Neural progenitor cell (in vitro differentiated cells): ENCODE data around the gene CYTL1. TPM values are rescaled to one million over a fixed set of nuclear protein-coding genes. Genes with fewer than 3 reads are reported as not detected.

Experiments used
- DNase-seq: peaks from one replicate; pipeline ENCODE4 v3.0.0-alpha.2; 2016; ENCODE audit warnings: low spot score
- H2AFZ ChIP-seq: fragments of 200-600 bp; sonication (generic); replicated peaks from 2 replicates; pipeline ENCODE4 v1.6.1; 2016; ENCODE audit warnings: antibody characterized with exemption
- H3F3A ChIP-seq: fragments of 200-600 bp; sonication (generic); 2 replicates; pipeline ENCODE4 v1.6.1; 2016; ENCODE audit warnings: antibody characterized with exemption, low read depth
- H3K27ac ChIP-seq: fragments of 200-600 bp; sonication (generic); 2 replicates; pipeline ENCODE4 v1.5.1; 2016; ENCODE audit warnings: mild to moderate bottlenecking
- H3K27me3 ChIP-seq: fragments of 200-600 bp; sonication (generic); 2 replicates; pipeline ENCODE4 v1.6.1; 2016; ENCODE audit warnings: mild to moderate bottlenecking, moderate library complexity
- H3K36me3 ChIP-seq: fragments of 200-600 bp; sonication (generic); 2 replicates; pipeline ENCODE4 v1.5.1; 2016
- H3K4me1 ChIP-seq: fragments of 200-600 bp; sonication (generic); 2 replicates; pipeline ENCODE4 v1.6.1; 2016; ENCODE audit warnings: mixed run types
- H3K4me2 ChIP-seq: fragments of 200-600 bp; sonication (generic); 2 replicates; pipeline ENCODE4 v1.6.1; 2016
- H3K4me3 ChIP-seq: fragments of 200-600 bp; sonication (generic); 2 replicates; pipeline ENCODE4 v1.5.1; 2016
- H3K79me2 ChIP-seq: fragments of 200-600 bp; sonication (generic); 2 replicates; pipeline ENCODE4 v1.6.1; 2016; ENCODE audit warnings: low read depth
- H3K9ac ChIP-seq: fragments of 200-600 bp; sonication (generic); 2 replicates; pipeline ENCODE4 v1.6.1; 2016
- H3K9me3 ChIP-seq: fragments of 200-600 bp; sonication (generic); 2 replicates; pipeline ENCODE4 v1.5.1; 2016; ENCODE audit warnings: low read depth
- H4K20me1 ChIP-seq: fragments of 200-600 bp; sonication (generic); 2 replicates; pipeline ENCODE4 v1.6.1; 2016; ENCODE audit warnings: low read depth
- H3K27ac Mint-ChIP-seq: 3 replicates; pipeline ENCODE4 v1.8.0; 2021; ENCODE audit warnings: mixed read lengths
- H3K27me3 Mint-ChIP-seq: 2 replicates; pipeline ENCODE4 v1.8.0; 2022; ENCODE audit warnings: low read depth, mild to moderate bottlenecking, inconsistent platforms, moderate library complexity, mixed read lengths; ENCODE audit not compliant: insufficient read depth
- H3K36me3 Mint-ChIP-seq: 3 replicates; pipeline ENCODE4 v1.8.0; 2021; ENCODE audit warnings: mixed read lengths
- H3K4me1 Mint-ChIP-seq: 3 replicates; pipeline ENCODE4 v1.8.0; 2021; ENCODE audit warnings: mixed read lengths
- H3K4me3 Mint-ChIP-seq: 3 replicates; pipeline ENCODE4 v1.8.0; 2021; ENCODE audit warnings: mild to moderate bottlenecking, moderate library complexity, mixed read lengths
- H3K9me3 Mint-ChIP-seq: 3 replicates; pipeline ENCODE4 v1.8.0; 2020; ENCODE audit warnings: mixed read lengths
- CTCF ChIP-seq: fragments of 200-600 bp; sonication (generic); IDR thresholded peaks from 2 replicates; pipeline ENCODE4 v1.5.1; 2017; ENCODE audit warnings: antibody characterized with exemption, mild to moderate bottlenecking
- EZH2 ChIP-seq: fragments of 200-600 bp; sonication (generic); IDR thresholded peaks from 2 replicates; pipeline ENCODE4 v1.6.1; 2017; ENCODE audit warnings: antibody characterized with exemption, mild to moderate bottlenecking, moderate library complexity
- EZH2phosphoT487 ChIP-seq: fragments of 200-600 bp; sonication (generic); IDR thresholded peaks from 2 replicates; pipeline ENCODE4 v1.6.1; 2017; ENCODE audit warnings: antibody characterized with exemption
- total RNA-seq: library from RNA; depleted of rRNA; stranded (reverse); fragments of >200 nt; gene quantifications from 2 replicates; pipeline ENCODE4 v1.2.3, GENCODE V29; 2015; ENCODE audit warnings: low replicate concordance

Gene CYTL1
- total RNA-seq, 1 donor from 2014 or later = 3.1 TPM

DNA sequence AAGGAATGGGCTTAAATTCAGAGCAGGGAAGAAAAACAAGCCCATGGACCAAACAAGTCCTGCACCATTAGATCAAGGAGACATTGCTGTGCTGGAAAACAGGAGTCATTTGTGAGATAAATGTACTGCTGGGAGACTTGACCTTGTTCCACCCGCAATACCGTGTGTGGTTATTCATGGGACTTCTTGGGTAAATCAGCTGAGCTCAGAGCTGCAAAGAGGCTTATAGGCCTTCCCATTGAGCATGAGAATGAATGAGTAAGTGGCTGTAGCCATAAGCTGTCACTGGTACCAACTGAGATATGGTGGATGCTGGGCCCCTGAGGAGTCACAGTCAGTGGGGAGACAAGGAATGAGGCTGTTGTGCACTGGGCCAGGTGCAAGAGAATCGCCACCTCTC lies 2.3 kb upstream of the CYTL1 start:
- Mint-ChIP-seq H3K27ac (no peak overlapping the region), H3K4me3 (no peak overlapping the region), H3K9me3 (peaks cover 7% of the 10 kb centered on the region), H3K4me1 (peaks cover 11% of the 10 kb centered on the region), H3K27me3 (peaks cover 5% of the 10 kb centered on the region), H3K36me3 (no peaks in the 10 kb centered on the region)
- Histone ChIP-seq H3K9ac (no peak overlapping the region), H3K4me3 (no peak overlapping the region), H3K9me3 (no peaks in the 10 kb centered on the region), H2AFZ (no peak overlapping the region), H3K27ac (no peak overlapping the region), H3K4me1 (peaks cover 12% of the 10 kb centered on the region), H3K27me3 (peaks cover 7% of the 10 kb centered on the region), H3F3A (no peaks in the 10 kb centered on the region), H3K36me3 (no peaks in the 10 kb centered on the region), H3K79me2 (no peaks in the 10 kb centered on the region), H3K4me2 (no peak overlapping the region), H4K20me1 (no peaks in the 10 kb centered on the region)
- no peak for DNase-seq
- TF ChIP-seq EZH2 = no peak
- TF ChIP-seq CTCF = no peak
- TF ChIP-seq EZH2phosphoT487 = no peak

- H3K36me3 ChIP-seq = no peaks in the 10 kb centered on the region
- peaks cover 12% of the 10 kb centered on the region for H3K4me1 ChIP-seq
- no peak overlapping the region for H3K9ac ChIP-seq
- peaks cover 7% of the 10 kb centered on the region for H3K27me3 ChIP-seq
- no peak overlapping the region for H3K27ac ChIP-seq
- no peak overlapping the region for H2AFZ ChIP-seq
- no peak for DNase-seq
- H3K36me3 Mint-ChIP-seq = no peaks in the 10 kb centered on the region
- H3K9me3 Mint-ChIP-seq = peaks cover 7% of the 10 kb centered on the region
- no peaks in the 10 kb centered on the region for H3K79me2 ChIP-seq
- H3K4me1 Mint-ChIP-seq = peaks cover 11% of the 10 kb centered on the region
- no peak overlapping the region for H3K4me2 ChIP-seq
- no peaks in the 10 kb centered on the region for H3K9me3 ChIP-seq
- TF ChIP-seq EZH2 (no peak), CTCF (no peak), EZH2phosphoT487 (no peak)
- no peak overlapping the region for H3K27ac Mint-ChIP-seq
- no peak overlapping the region for H3K4me3 Mint-ChIP-seq
- H3K4me3 ChIP-seq = no peak overlapping the region
- no peaks in the 10 kb centered on the region for H3F3A ChIP-seq
- H3K27me3 Mint-ChIP-seq = peaks cover 4% of the 10 kb centered on the region
- no peaks in the 10 kb centered on the region for H4K20me1 ChIP-seq
These were observed 1.1 kb upstream of the CYTL1 start for GRCh38 chr4:5020341-5020740.

DNA sequence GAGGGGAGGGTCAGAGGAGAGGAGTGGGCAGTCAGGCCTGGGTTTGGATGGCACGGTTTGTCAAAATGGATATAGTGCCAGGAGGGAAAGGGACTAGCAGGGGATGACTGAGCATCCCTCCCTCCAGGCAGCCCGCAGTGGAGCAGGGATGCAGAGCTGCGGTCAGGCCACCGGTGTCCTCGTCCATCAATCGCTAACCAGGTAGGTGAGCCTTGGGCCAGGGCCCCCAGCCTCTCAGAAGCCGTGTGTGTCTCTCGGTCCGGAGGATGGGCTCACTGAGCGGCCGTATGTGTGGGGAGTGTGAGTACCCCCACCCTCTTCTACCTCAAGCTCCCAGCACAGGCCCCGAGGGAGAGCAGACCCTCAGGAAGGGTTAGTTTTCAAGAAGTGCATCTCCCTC lies 538 bp upstream of the CYTL1 start:
- peak overlapping the region; percentile 58 for H2AFZ ChIP-seq
- DNase-seq = no peak

More for the DNA sequence above, 538 bp upstream of the CYTL1 start:
- Histone ChIP-seq H3K27me3 (peaks cover 7% of the 10 kb centered on the region), H4K20me1 (no peaks in the 10 kb centered on the region), H3K4me3 (no peak overlapping the region), H3K79me2 (no peaks in the 10 kb centered on the region), H3K4me1 (peaks cover 12% of the 10 kb centered on the region), H3F3A (no peaks in the 10 kb centered on the region), H3K27ac (no peak overlapping the region), H3K9ac (no peak overlapping the region), H3K9me3 (no peaks in the 10 kb centered on the region), H3K36me3 (no peaks in the 10 kb centered on the region), H3K4me2 (no peak overlapping the region)
- Mint-ChIP-seq H3K27me3 (peaks cover 4% of the 10 kb centered on the region), H3K4me1 (peaks cover 11% of the 10 kb centered on the region), H3K9me3 (peaks cover 7% of the 10 kb centered on the region), H3K4me3 (no peak overlapping the region), H3K36me3 (no peaks in the 10 kb centered on the region), H3K27ac (no peak overlapping the region)
- no peak for TF ChIP-seq EZH2phosphoT487
- no peak for TF ChIP-seq EZH2
- no peak for TF ChIP-seq CTCF
